ENCODE data around the gene TBL1X. TPM values are rescaled to one million over a fixed set of nuclear protein-coding genes. Genes with fewer than 3 reads are reported as not detected.

TBL1X gene
- total and polyA plus RNA-seq, 2 donors (not counting 1 experiment from before 2014, with no cell fraction given): 8.8 to 65.1 TPM

DNA sequence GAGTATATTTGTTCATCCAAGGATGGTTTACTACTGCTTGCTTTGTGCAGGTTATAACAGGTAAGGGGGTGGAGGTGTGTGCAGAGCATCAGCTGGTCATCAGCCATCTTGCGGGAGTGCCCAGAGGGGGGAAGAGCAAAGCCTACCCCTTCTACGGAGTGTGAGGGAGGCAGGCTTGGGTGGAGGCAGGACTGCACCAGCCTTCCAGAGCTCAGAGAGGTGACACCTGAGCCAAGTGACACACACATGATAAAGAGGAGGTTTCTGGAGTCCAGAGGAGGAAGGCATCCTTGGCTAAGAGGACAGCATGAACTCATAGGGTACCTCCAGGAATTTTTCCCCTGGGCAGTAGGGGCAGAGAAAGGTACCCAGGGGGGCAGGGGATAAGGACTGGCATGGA, 126.6 kb downstream of the TBL1X start:
- H3K4me3 Mint-ChIP-seq: no peak overlapping the region
- Histone ChIP-seq H3K36me3 (replicated peaks in 1 of 2; ENCODE audit: control extremely low read depth in 1 of 2, control insufficient read depth in 1 of 2, extremely low read depth in 1 of 2, insufficient read depth in 2 of 2, low read length in 1 of 2) (no peaks in the 10 kb centered on the region), H3K79me2 (ENCODE audit: control insufficient read depth, insufficient read depth, low read length) (peaks cover 12% of the 10 kb centered on the region), H4K20me1 (ENCODE audit: control insufficient read depth, insufficient read depth, low read length, poor library complexity, severe bottlenecking) (peaks cover 34% of the 10 kb centered on the region), H3K27ac (ENCODE audit: low read length in 2 of 2) (no peak overlapping the region), H3K9ac (ENCODE audit: low read length) (no peak overlapping the region), H3K4me1 (ENCODE audit: control insufficient read depth in 2 of 2, insufficient read depth in 2 of 2, low read length in 2 of 2) (peaks cover 10 to 17% of the 10 kb centered on the region in 2 donors), H3K9me3 (ENCODE audit: control extremely low read depth in 1 of 3, control insufficient read depth in 2 of 3, insufficient read depth in 1 of 3, low read length in 2 of 3) (peaks cover 0 to 13% (median 0%) of the 10 kb centered on the region in 3 donors), H2AFZ (ENCODE audit: insufficient read depth, low read depth, low read length, poor library complexity, severe bottlenecking) (no peak overlapping the region), H3K4me2 (replicated peaks; ENCODE audit: low read depth, low read length, poor library complexity, severe bottlenecking) (no peak overlapping the region), H3K27me3 (replicated peaks in 1 of 4; ENCODE audit: control extremely low read depth in 1 of 4, control insufficient read depth in 3 of 4, insufficient read depth in 4 of 4, low read length in 3 of 4) (no peaks in the 10 kb centered on the region), H3K4me3 (ENCODE audit: control extremely low read depth in 1 of 5, extremely low read depth in 1 of 5, insufficient read depth in 1 of 5, low read depth in 2 of 5, low read length in 4 of 5) (no peak overlapping the region)
- H3K27ac Mint-ChIP-seq: no peak overlapping the region
- TF ChIP-seq, protein P1, sequence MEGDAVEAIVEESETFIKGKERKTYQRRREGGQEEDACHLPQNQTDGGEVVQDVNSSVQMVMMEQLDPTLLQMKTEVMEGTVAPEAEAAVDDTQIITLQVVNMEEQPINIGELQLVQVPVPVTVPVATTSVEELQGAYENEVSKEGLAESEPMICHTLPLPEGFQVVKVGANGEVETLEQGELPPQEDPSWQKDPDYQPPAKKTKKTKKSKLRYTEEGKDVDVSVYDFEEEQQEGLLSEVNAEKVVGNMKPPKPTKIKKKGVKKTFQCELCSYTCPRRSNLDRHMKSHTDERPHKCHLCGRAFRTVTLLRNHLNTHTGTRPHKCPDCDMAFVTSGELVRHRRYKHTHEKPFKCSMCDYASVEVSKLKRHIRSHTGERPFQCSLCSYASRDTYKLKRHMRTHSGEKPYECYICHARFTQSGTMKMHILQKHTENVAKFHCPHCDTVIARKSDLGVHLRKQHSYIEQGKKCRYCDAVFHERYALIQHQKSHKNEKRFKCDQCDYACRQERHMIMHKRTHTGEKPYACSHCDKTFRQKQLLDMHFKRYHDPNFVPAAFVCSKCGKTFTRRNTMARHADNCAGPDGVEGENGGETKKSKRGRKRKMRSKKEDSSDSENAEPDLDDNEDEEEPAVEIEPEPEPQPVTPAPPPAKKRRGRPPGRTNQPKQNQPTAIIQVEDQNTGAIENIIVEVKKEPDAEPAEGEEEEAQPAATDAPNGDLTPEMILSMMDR (IDR thresholded peaks at IDR 0.05): no peak
- no peak for TF ChIP-seq EZH2 (IDR thresholded peaks at IDR 0.05; ENCODE audit: borderline replicate concordance, insufficient read depth, low read depth, low read length, poor library complexity, severe bottlenecking)
- ChIA-PET POLR2A (no interaction called here), CTCF (no interaction called here)
- ATAC-seq (ENCODE audit: low read depth) (no peak), DNase-seq (no peak)
- no peaks in the 10 kb centered on the region for H3K9me3 Mint-ChIP-seq (ENCODE audit: insufficient read depth)
- intact Hi-C loops (cut with micrococcal nuclease): no loop called here
- H3K4me1 Mint-ChIP-seq: peaks cover 28% of the 10 kb centered on the region
- WGBS (ENCODE audit: insufficient coverage): 100% methylated on average over 2 of the region's 2 CpGs
- H3K27me3 Mint-ChIP-seq: no peaks in the 10 kb centered on the region

DNA sequence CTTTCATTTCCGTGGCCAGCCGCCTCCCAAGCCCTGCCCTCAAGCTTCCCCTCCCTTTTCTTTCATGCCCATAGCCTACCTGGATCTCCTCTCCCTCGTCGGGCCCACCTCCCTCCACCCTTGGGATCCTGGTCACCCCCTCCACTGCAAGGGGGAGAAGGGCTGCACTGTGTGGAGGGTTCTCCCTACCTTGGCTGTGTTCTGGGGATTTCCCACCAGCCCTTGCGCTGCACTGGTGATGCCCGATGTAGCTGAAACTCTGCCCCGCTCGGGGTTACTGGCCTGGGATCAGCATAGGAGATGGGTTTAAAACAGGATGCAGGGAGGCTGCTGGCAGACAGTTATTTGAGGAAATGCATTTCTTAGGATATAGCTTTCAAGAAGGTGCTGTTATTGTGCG, 128.9 kb downstream of the TBL1X start:
- peak overlapping the region; percentile 59 for H3K27ac Mint-ChIP-seq
- H3K36me3 ChIP-seq (replicated peaks in 1 of 2; ENCODE audit: control extremely low read depth in 1 of 2, control insufficient read depth in 1 of 2, extremely low read depth in 1 of 2, insufficient read depth in 2 of 2, low read length in 1 of 2): no peaks in the 10 kb centered on the region
- no peaks in the 10 kb centered on the region for H3K27me3 ChIP-seq (replicated peaks in 1 of 4; ENCODE audit: control extremely low read depth in 1 of 4, control insufficient read depth in 3 of 4, insufficient read depth in 4 of 4, low read length in 3 of 4)
- no peak overlapping the region for H3K27ac ChIP-seq (ENCODE audit: low read length in 2 of 2)
- peaks cover 12% of the 10 kb centered on the region for H3K79me2 ChIP-seq (ENCODE audit: control insufficient read depth, insufficient read depth, low read length)
- peaks cover 0 to 13% (median 0%) of the 10 kb centered on the region in 3 donors for H3K9me3 ChIP-seq (ENCODE audit: control extremely low read depth in 1 of 3, control insufficient read depth in 2 of 3, insufficient read depth in 1 of 3, low read length in 2 of 3)
- intact Hi-C loops (cut with micrococcal nuclease): no loop called here
- 70% methylated on average over 2 of the region's 9 CpGs for WGBS (ENCODE audit: insufficient coverage)
- no peak overlapping the region for H3K9ac ChIP-seq (ENCODE audit: low read length)
- H3K4me3 ChIP-seq (ENCODE audit: control extremely low read depth in 1 of 5, extremely low read depth in 1 of 5, insufficient read depth in 1 of 5, low read depth in 2 of 5, low read length in 4 of 5): no peak overlapping the region
- H3K4me1 Mint-ChIP-seq: peaks cover 20% of the 10 kb centered on the region
- no peak for ATAC-seq (ENCODE audit: low read depth)
- DNase-seq: peak; percentile 16
- no peak overlapping the region for H3K4me3 Mint-ChIP-seq
- H3K4me1 ChIP-seq (ENCODE audit: control insufficient read depth in 2 of 2, insufficient read depth in 2 of 2, low read length in 2 of 2): peaks cover 5 to 9% of the 10 kb centered on the region in 2 donors
- CTCF ChIA-PET: no interaction called here
- H3K27me3 Mint-ChIP-seq: no peaks in the 10 kb centered on the region
- H4K20me1 ChIP-seq (ENCODE audit: control insufficient read depth, insufficient read depth, low read length, poor library complexity, severe bottlenecking): peaks cover 21% of the 10 kb centered on the region
- TF ChIP-seq, protein P1 (IDR thresholded peaks at IDR 0.05): no peak
- TF ChIP-seq EZH2 (IDR thresholded peaks at IDR 0.05; ENCODE audit: borderline replicate concordance, insufficient read depth, low read depth, low read length, poor library complexity, severe bottlenecking): no peak
- POLR2A ChIA-PET: no interaction called here
- H3K4me2 ChIP-seq (replicated peaks; ENCODE audit: low read depth, low read length, poor library complexity, severe bottlenecking): peak overlapping the region; percentile 7
- H3K9me3 Mint-ChIP-seq (ENCODE audit: insufficient read depth): no peaks in the 10 kb centered on the region
- H2AFZ ChIP-seq (ENCODE audit: insufficient read depth, low read depth, low read length, poor library complexity, severe bottlenecking): no peak overlapping the region

All from B cell (primary cell).